Mucosa of rectum (tissue), 2 donors: Measurements from ENCODE around the gene UBE2J1.

Experiments
- H3K27ac ChIP-seq, 2 donors: one replicate each; pipeline ENCODE4 v1.7.0; 2013; ENCODE audit warnings: inconsistent platforms in 2 of 2, low read depth in 2 of 2, low read length in 2 of 2
- H3K27me3 ChIP-seq, 2 donors: one replicate each; pipeline ENCODE4 v1.7.0; 2013; ENCODE audit warnings: low read length in 2 of 2; ENCODE audit not compliant: control insufficient read depth in 2 of 2, insufficient read depth in 2 of 2
- H3K36me3 ChIP-seq, 2 donors: one replicate each; pipeline ENCODE4 v1.7.0; 2013; ENCODE audit warnings: low read length in 2 of 2; ENCODE audit not compliant: control insufficient read depth in 2 of 2, insufficient read depth in 2 of 2
- H3K4me1 ChIP-seq, 2 donors: one replicate each; pipeline ENCODE4 v1.7.0; 2013; ENCODE audit warnings: low read length in 2 of 2, mild to moderate bottlenecking in 1 of 2; ENCODE audit not compliant: control insufficient read depth in 2 of 2, insufficient read depth in 2 of 2
- H3K4me3 ChIP-seq, 2 donors: one replicate each; pipeline ENCODE4 v1.7.0; 2013; ENCODE audit warnings: low read length in 2 of 2
- H3K9ac ChIP-seq, 2 donors: one replicate each; pipeline ENCODE4 v1.7.0; 2013; ENCODE audit warnings: low read length in 2 of 2, low read depth in 1 of 2, mild to moderate bottlenecking in 1 of 2
- H3K9me3 ChIP-seq, 2 donors: one replicate each; pipeline ENCODE4 v1.7.0; 2013; ENCODE audit warnings: low read length in 2 of 2; ENCODE audit not compliant: control insufficient read depth in 2 of 2
- donor health status: healthy.
- donor health status: Normal muscosa, but diverticular disease.

UBE2J1 gene

DNA sequence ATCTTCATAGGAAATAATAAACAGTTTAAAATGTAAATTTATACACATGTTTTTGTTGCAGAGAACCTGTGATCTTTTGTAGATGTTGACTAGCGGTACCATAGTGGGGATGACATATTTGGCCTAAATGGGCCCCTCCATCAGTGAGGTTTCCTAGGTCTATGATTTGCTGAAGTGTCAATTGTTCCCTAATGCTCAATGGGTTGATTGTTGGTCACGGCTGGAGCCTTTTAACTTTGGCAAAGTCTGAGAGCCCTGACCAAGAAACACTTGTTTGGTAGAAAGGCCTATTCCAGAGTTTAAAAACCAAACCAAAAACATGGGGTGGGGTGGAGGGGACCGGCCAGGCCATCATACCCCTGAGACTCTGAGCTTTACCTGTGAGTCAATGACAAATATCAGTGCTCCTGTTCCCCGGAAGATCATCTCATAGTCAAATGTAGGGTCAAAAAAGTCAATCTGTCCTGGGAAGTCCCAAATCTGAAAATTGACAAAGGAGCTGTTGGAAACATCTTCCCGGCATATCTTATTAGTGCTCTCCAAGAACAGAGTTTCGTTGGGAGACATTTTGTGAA lies 34.5 kb upstream of the UBE2J1 start:
- H3K4me1 ChIP-seq = no peaks in the 10 kb centered on the region
- H3K27ac ChIP-seq = no peak overlapping the region
- H3K27me3 ChIP-seq = no peaks in the 10 kb centered on the region

DNA sequence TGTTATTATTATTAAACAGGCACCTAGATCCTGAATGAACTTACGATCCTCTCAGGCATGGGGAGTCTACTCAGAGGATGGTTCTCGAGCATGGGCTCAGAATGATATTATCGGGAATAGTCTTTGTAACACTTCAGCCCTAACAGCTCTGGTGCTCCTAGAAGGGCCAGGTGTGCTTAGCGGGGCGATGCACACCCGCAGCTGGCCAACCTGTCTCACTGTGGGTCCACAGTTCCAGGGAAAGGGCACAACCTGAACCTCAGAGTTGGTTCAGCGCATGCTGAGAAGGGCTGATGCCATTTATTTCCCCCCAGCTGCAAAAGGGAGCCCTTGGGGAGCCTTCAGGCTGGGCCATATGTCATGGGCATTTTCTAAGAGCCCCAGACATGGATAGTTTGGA lies 33.3 kb upstream of the UBE2J1 start:
- H3K27ac ChIP-seq = no peak overlapping the region
- no peaks in the 10 kb centered on the region for H3K36me3 ChIP-seq
- H3K27me3 ChIP-seq = no peaks in the 10 kb centered on the region
- no peak overlapping the region for H3K4me3 ChIP-seq
- no peaks in the 10 kb centered on the region for H3K4me1 ChIP-seq
- H3K9ac ChIP-seq = no peak overlapping the region
- no peaks in the 10 kb centered on the region for H3K9me3 ChIP-seq

More for the DNA sequence above, 34.5 kb upstream of the UBE2J1 start:
- Histone ChIP-seq H3K9me3 (no peaks in the 10 kb centered on the region), H3K4me3 (no peak overlapping the region), H3K36me3 (no peaks in the 10 kb centered on the region), H3K9ac (no peak overlapping the region)

DNA sequence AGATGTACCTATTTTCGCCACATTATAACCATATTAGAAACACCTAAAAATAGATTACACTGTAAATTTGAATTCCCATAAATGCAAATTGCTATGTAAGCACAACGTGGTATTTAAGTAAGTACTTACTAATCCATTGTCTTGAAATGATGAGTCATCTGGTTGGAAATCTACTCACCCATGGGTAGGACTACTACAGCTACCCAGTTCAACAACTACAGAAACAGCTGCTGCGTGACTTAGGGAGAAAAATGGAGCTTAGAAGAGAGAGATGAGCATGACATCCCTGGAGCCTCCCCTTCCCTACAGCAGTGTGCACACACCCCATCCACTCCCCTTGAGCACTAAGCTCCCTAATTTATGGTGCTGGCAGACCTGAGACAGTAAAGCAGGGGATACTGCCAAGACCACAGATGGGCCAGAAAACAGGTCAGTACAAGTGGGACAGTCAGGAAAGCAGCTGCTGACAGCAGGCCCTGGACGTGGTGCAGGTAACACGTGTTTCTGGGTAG lies 32.7 kb upstream of the UBE2J1 start:
- Histone ChIP-seq H3K36me3 (no peaks in the 10 kb centered on the region), H3K9me3 (no peaks in the 10 kb centered on the region), H3K9ac (no peak overlapping the region), H3K4me3 (no peak overlapping the region), H3K27ac (no peak overlapping the region), H3K27me3 (no peaks in the 10 kb centered on the region), H3K4me1 (no peaks in the 10 kb centered on the region)

DNA sequence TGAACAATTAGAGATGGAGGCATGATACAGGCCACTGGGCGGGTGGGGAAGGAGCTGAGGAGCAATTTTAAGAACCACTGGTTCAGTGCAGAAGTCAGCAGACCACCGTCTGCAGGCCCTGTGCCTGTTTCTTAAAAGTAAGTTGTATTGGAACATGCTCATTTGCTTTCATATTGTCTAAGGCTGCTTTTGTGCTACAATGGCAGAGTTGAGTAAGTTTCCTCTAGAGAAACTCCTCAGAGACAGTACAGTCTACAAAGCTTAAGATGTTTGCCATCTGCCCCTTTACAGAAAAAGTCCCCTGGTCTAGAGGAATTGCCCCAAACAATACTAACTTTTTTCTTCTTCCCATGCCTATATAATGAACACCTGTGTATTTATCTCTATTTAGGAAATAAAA lies 28.5 kb upstream of the UBE2J1 start:
- Histone ChIP-seq H3K27ac (no peak overlapping the region), H3K27me3 (no peaks in the 10 kb centered on the region), H3K4me3 (no peak overlapping the region), H3K4me1 (no peaks in the 10 kb centered on the region), H3K36me3 (no peaks in the 10 kb centered on the region), H3K9ac (no peak overlapping the region), H3K9me3 (no peaks in the 10 kb centered on the region)

DNA sequence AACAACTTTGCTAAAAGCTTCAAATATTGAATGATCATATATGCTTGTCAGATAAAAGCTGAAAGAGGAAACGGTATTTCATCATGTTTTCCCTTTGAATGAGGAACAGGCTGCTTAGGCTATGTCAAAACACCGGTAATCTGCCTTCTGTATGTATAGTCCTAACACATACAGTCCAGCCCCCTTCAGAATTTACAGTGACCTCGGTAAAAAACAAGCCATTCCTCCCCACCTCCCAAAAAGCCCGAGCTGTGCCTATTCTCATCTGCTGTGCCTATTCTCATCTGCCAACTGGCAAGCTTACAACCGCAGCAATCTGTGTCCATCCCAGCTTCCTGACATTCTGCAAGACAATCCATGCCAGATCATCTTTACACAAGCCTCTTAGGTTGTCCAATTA lies 26.8 kb upstream of the UBE2J1 start:
- no peak overlapping the region for H3K9ac ChIP-seq

DNA sequence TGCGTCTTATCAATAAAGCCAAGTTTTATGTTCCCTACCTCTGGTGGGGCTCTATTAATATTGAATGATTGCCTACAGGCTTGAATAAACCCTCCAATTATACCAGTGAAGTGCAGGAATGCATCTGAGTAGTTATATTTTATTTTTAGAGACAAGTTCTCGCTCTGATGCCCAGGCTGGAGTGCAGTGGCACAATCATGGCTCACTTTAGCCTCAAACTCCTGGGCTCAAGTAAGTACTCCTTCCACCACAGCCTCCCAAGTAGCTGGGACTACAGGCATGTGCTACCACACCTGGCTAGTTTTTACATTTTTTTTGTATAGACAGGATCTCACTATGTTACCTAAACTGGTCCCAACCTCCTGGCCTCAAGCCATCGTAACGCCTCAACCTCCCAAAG lies 26.1 kb upstream of the UBE2J1 start:
- Histone ChIP-seq H3K4me1 (peaks cover 0 to 3% of the 10 kb centered on the region in 2 donors), H3K9me3 (no peaks in the 10 kb centered on the region), H3K9ac (no peak overlapping the region), H3K36me3 (no peaks in the 10 kb centered on the region), H3K4me3 (no peak overlapping the region), H3K27ac (no peak overlapping the region), H3K27me3 (no peaks in the 10 kb centered on the region)

More for the DNA sequence above, 26.8 kb upstream of the UBE2J1 start:
- Histone ChIP-seq H3K36me3 (no peaks in the 10 kb centered on the region), H3K4me3 (no peak overlapping the region), H3K9me3 (no peaks in the 10 kb centered on the region), H3K27ac (no peak overlapping the region), H3K4me1 (peaks cover 0 to 3% of the 10 kb centered on the region in 2 donors), H3K27me3 (no peaks in the 10 kb centered on the region)

DNA sequence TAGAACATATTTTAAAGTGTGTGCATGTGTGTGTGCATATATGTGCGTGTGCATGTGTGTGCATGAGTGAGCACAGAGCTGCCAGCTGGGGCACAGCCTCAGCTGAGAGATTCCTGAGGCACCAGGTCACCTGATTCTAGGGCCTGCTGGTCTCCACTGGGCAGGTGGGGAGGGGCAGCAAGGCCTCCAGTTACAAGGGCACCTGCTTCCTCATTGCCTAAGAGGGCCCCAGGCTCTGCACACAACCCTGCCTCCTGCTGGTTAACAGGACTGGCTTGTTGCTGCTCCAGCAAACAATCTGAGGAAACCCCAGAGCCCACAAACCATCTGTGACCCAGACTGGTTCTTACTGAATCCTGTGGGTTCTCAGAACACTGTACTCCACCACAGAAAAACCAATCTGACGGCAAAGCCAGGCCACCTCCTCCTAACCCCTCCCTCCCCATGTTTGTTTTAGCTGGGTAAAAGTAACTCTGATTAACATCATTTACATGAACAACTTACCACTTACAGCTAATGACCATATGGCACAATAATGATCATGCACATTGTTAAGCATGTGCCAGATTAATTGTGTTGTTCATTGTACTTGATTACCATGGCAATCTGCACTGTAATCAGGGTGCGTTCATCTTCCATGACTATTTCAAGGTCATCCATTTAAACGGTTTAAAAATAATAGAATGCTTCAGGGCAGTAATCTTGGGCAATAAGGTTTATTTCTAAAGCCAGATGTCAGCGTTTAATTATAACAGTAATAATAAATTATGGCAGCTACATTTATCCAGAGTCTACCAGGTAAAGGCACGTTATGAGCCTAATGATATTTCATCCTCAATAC lies 23.1 kb upstream of the UBE2J1 start:
- no peak overlapping the region for H3K27ac ChIP-seq

DNA sequence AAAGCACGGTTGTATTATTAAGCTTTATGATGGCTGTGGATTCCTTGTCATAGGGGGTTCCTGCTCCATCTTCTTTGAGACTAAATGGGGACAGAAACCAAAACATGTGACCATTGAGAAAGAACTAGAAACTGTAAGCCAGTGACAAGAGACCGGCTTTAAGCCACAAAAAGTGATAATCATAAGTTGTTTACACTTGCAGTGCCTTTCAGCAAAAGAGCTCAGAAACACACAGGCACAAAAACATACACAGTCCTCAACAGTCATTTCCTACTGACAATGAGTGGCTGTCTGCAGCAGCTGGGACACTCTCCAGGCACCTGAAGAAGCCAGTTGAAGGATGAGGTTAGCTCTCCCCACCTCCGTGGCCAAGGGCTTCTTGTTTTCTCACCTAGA lies 20.0 kb upstream of the UBE2J1 start:
- no peak overlapping the region for H3K9ac ChIP-seq
- peak overlapping the region in 1 of 2 donors; percentile 29 for H3K27ac ChIP-seq
- no peaks in the 10 kb centered on the region for H3K27me3 ChIP-seq
- peaks cover 0 to 3% of the 10 kb centered on the region in 2 donors for H3K4me1 ChIP-seq
- H3K9me3 ChIP-seq = no peaks in the 10 kb centered on the region
- no peaks in the 10 kb centered on the region for H3K36me3 ChIP-seq
- no peak overlapping the region for H3K4me3 ChIP-seq

More for the DNA sequence above, 23.1 kb upstream of the UBE2J1 start:
- no peaks in the 10 kb centered on the region for H3K27me3 ChIP-seq
- H3K4me1 ChIP-seq = peaks cover 0 to 3% of the 10 kb centered on the region in 2 donors
- no peaks in the 10 kb centered on the region for H3K9me3 ChIP-seq
- H3K9ac ChIP-seq = no peak overlapping the region
- no peak overlapping the region for H3K4me3 ChIP-seq
- no peaks in the 10 kb centered on the region for H3K36me3 ChIP-seq

DNA sequence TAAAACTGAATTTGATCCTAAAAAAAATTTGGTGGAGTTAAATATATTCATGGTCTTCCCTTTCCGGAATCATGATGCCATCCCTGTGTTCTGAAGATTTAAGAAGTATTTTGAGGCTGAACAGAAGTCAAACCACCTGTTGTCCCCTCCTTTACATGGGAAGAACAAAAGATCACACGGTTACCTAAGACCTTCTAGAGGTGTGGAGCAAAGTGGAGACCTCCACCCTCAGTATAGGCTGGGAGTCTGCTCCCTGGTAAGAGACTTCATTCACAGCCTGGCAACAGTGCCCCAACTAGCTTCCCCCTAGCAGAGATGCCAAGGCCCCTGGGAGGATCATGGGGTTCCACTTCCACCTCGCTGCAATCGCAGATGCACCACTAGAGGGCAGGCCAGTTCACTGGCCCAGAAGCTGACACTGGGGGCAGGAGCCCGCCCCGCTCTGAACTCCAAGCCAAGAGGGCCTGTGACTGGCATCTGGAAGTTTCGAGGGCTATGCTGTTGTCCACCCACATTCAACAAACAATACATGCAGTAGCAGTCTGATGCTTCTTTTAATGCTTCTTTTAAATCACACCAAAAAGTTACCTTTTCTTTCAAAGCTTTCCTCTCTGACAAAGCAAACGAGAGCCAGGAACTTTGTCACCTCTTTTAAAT lies 19.5 kb upstream of the UBE2J1 start:
- Histone ChIP-seq H3K9me3 (no peaks in the 10 kb centered on the region), H3K27ac (peak overlapping the region in 1 of 2 donors; percentile 10), H3K36me3 (no peaks in the 10 kb centered on the region), H3K4me3 (no peak overlapping the region), H3K27me3 (no peaks in the 10 kb centered on the region), H3K4me1 (peaks cover 0 to 3% of the 10 kb centered on the region in 2 donors), H3K9ac (no peak overlapping the region)

DNA sequence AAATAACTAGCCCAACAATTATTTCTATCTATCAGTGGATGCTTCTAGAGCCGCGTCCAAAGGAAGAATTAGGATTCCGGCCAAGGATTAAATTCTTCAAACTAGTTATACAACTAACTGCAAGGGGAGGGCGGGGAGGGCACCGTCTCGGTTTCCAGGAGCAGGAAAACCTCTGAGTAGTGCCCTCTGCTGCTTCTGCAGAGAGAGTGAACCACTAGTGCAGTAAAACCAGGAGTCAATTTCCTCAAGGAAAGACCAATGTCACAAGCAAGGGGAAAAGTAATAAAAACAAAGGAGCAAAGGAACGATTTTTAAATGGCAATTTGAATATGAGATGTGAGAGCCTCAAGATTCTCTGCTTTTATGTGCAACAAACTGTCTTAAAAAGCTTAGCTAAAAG lies 16.5 kb upstream of the UBE2J1 start:
- no peaks in the 10 kb centered on the region for H3K27me3 ChIP-seq
- no peak overlapping the region for H3K9ac ChIP-seq
- no peaks in the 10 kb centered on the region for H3K36me3 ChIP-seq
- H3K4me1 ChIP-seq = no peaks in the 10 kb centered on the region
- no peaks in the 10 kb centered on the region for H3K9me3 ChIP-seq
- no peak overlapping the region for H3K27ac ChIP-seq
- H3K4me3 ChIP-seq = no peak overlapping the region
